Measurements from ENCODE around the gene ABHD5.

ABHD5 gene

GRCh38 chr3:43690400-43691119, at the start of gene ABHD5:
Gene ABHD5, plus strand, starts transcription at chr3:43690938. Its CDS starts 55 bp downstream, at chr3:43690993.
- Histone ChIP-seq H3K4me1 (ENCODE audit: control insufficient read depth in 1 of 2, insufficient read depth in 1 of 2, low read depth in 1 of 2, low read length in 1 of 2) (peaks cover 46% of the 10 kb centered on the region in 2 experiments), H3K27me3 (no peaks in the 10 kb centered on the region), H3K9me3 (no peaks in the 10 kb centered on the region), H3K4me3 (ENCODE audit: low read depth in 1 of 2, low read length in 1 of 2) (peak within 1 kb of the TSS; percentile 91 to 93), H3K36me3 (no peaks in the 10 kb centered on the region), H3K27ac (peak within 1 kb of the TSS; percentile 99)
- TF ChIP-seq CTCF (IDR thresholded peaks at IDR 0.05): peak; percentile 57

GRCh38 chr3:43641306-43642114, 49.2 kb upstream of the ABHD5 start:
- Histone ChIP-seq H3K4me1 (ENCODE audit: control insufficient read depth in 1 of 2, insufficient read depth in 1 of 2, low read depth in 1 of 2, low read length in 1 of 2) (peaks cover 68 to 72% of the 10 kb centered on the region in 2 experiments), H3K9me3 (no peaks in the 10 kb centered on the region), H3K27ac (peak overlapping the region; percentile 80), H3K27me3 (no peaks in the 10 kb centered on the region), H3K36me3 (no peaks in the 10 kb centered on the region), H3K4me3 (ENCODE audit: low read depth in 1 of 2, low read length in 1 of 2) (peak overlapping the region; percentile 15 to 30)
- TF ChIP-seq CTCF (IDR thresholded peaks at IDR 0.05): no peak

DNA sequence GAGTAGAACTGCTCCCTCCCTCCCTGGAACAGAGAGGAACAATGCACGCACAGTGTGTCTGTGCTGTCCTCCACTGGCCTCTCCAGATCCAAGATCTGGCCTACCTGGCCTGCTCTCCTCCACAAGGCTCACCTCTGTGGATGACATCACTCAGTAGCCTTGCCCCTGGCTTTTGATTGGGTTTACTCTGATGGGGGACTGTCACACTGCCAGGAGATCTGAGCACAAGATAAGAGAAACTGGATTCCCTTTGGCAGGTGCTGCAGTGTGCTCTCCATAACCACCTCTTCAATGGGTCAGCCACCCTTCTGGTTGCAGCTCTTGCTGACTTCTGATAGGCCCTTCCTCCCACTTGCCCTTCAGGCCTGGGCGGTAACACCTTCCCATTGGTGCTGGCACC, 46.3 kb upstream of the ABHD5 start:
- H3K4me1 ChIP-seq (ENCODE audit: control insufficient read depth in 1 of 2, insufficient read depth in 1 of 2, low read depth in 1 of 2, low read length in 1 of 2): peaks cover 65 to 73% of the 10 kb centered on the region in 2 experiments
- H3K4me3 ChIP-seq (ENCODE audit: low read depth in 1 of 2, low read length in 1 of 2): no peak overlapping the region
- H3K27ac ChIP-seq: peak overlapping the region; percentile 36
- H3K27me3 ChIP-seq: no peaks in the 10 kb centered on the region
- H3K9me3 ChIP-seq: no peaks in the 10 kb centered on the region
- TF ChIP-seq CTCF (IDR thresholded peaks at IDR 0.05): no peak
- no peaks in the 10 kb centered on the region for H3K36me3 ChIP-seq

- Histone ChIP-seq H3K4me1 (ENCODE audit: control insufficient read depth in 1 of 2, insufficient read depth in 1 of 2, low read depth in 1 of 2, low read length in 1 of 2) (peaks cover 36 to 45% of the 10 kb centered on the region in 2 experiments), H3K9me3 (no peaks in the 10 kb centered on the region), H3K27me3 (no peaks in the 10 kb centered on the region), H3K4me3 (ENCODE audit: low read depth in 1 of 2, low read length in 1 of 2) (no peak overlapping the region), H3K27ac (peak overlapping the region; percentile 90), H3K36me3 (no peaks in the 10 kb centered on the region)
- no peak for TF ChIP-seq CTCF (IDR thresholded peaks at IDR 0.05)
Measured at GRCh38 chr3:43647331-43648166, 43.2 kb upstream of the ABHD5 start.

DNA sequence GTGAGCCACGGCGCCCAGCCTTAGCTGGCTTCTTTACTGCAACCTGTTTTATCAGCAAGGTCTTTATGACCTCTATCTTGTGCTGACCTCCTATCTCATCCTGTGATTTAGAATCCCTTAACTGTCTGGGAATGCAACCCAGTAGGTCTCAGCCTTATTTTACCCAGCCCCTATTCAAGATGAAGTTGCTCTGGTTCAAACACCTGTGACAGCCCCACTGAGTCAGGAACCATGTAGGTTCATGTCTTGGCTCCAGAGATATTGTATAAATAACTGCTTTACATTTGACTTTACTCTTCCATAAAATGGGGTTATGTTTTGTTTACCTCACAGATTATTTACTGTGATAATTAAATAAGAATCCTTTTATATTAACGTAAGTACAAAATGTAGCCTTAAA, 41.8 kb upstream of the ABHD5 start:
- Histone ChIP-seq H3K27me3 (no peaks in the 10 kb centered on the region), H3K27ac (no peak overlapping the region), H3K4me1 (ENCODE audit: control insufficient read depth in 1 of 2, insufficient read depth in 1 of 2, low read depth in 1 of 2, low read length in 1 of 2) (peaks cover 36 to 43% of the 10 kb centered on the region in 2 experiments), H3K36me3 (no peaks in the 10 kb centered on the region), H3K9me3 (no peaks in the 10 kb centered on the region), H3K4me3 (ENCODE audit: low read depth in 1 of 2, low read length in 1 of 2) (no peak overlapping the region)
- TF ChIP-seq CTCF (IDR thresholded peaks at IDR 0.05): no peak

Measured in neutrophil (primary cell).